Pancreas (tissue), 10 donors: Measurements from ENCODE around the gene MBD5. TPM values are rescaled to one million over a fixed set of nuclear protein-coding genes. Genes with fewer than 3 reads are reported as not detected.

ENCODE experiments used
- ATAC-seq, 4 donors: fragments of 200-7000 bp; cut with Tn5 transposase; one replicate each; pipeline versions ENCODE4 v1.8.0 to v1.9.1; 2020; ENCODE audit warnings: mild to moderate bottlenecking in 4 of 4, moderate library complexity in 4 of 4
- DNase-seq, 6 donors: peaks; one replicate each; pipeline ENCODE4 v3.0.0-alpha.2; 2020
- FAIRE-seq: peaks from 2 replicates; lab custom pipeline; 2012; peaks lifted over from hg19 to GRCh38; lab: Jason Lieb, UNC
- H3K27ac ChIP-seq, 4 donors: fragments of 200-600 bp; sonication (generic); 1 replicate in 3 of 4; 2 replicates in 1 of 4; pipeline versions ENCODE4 v1.5.0 to v1.8.0; 2020
- H3K27me3 ChIP-seq, 4 donors: fragments of 200-600 bp; one replicate each; pipeline ENCODE4 v1.8.0; 2021
- H3K36me3 ChIP-seq, 3 donors: fragments of 200-600 bp; sonication (generic) in 1 of 3; one replicate each; pipeline versions ENCODE4 v1.5.0 to v1.8.0; 2020 to 2021
- H3K4me1 ChIP-seq, 3 donors: fragments of 200-600 bp; one replicate each; pipeline ENCODE4 v1.8.0; 2021
- H3K4me3 ChIP-seq, 4 donors: fragments of 200-600 bp; sonication (generic) in 2 of 4; one replicate each; pipeline versions ENCODE4 v1.5.0 to v1.8.0; 2020 to 2021
- H3K9me3 ChIP-seq, 4 donors: fragments of 200-600 bp; one replicate each; pipeline ENCODE4 v1.8.0; 2021
- WGBS, 2 donors: extraction: QIAGEN DNeasy Blood & Tissue Kit; methylation state at CpG; one replicate each; pipeline ENCODE4 v1.1.7; 2013; 5-methylcytosine and 5-hydroxymethylcytosine counted together
- intact Hi-C, 3 donors: fragments of 100-400 bp; cut with DNase I; formaldehyde crosslinking; loops; one replicate each; pipeline versions ENCODE4 v1.11.1 to v1.14.2; 2022
- polyA plus RNA-seq, 2 donors: library from polyadenylated mRNA; stranded (reverse); fragments of 200-250 nt; gene quantifications; one replicate each; pipeline ENCODE4 v1.2.3, GENCODE V29; 2013
- total RNA-seq, 6 donors: library from RNA; stranded (reverse); fragmentation: NEBNext Ultra II Directional in 4 of 6; extraction: Animal tissue kit (Norgen Biotek cat#: 25700) in 4 of 6; gene quantifications; one replicate each; pipeline versions ENCODE4 v1.2.1 to v1.2.4, GENCODE V29; 2021 to 2023
- TF ChIP-seq, protein P1 (sequence below), 4 donors: fragments of 200-600 bp; sonication (generic) in 3 of 4; IDR thresholded peaks; one replicate each; pipeline versions ENCODE4 v1.5.0 to v1.8.0; 2021; ENCODE audit warnings: antibody characterized with exemption in 4 of 4
- donor health status: healthy with polysubstance abuse.
- donor health status: DM: no; HTN: no; CAD: no; lungs with moderate emphysema.
- donor health status: DM: no; HTN: no; CAD: no.
- donor health status: control.
- donor health status: control.
- donor health status: Bipolar disorder and iron deficiency.
- donor health status: DM: yes; HTN: yes; CAD: no.
- donor health status: DM: no; HTN: no; CAD: no.
- donor health status: DM: no; HTN: no; CAD: no.
- donor health status: DM: yes; HTN: yes; CAD: no.

Gene MBD5
- total and polyA plus RNA-seq, 8 donors = 4.5 to 27.4 (median 12.8) TPM

DNA sequence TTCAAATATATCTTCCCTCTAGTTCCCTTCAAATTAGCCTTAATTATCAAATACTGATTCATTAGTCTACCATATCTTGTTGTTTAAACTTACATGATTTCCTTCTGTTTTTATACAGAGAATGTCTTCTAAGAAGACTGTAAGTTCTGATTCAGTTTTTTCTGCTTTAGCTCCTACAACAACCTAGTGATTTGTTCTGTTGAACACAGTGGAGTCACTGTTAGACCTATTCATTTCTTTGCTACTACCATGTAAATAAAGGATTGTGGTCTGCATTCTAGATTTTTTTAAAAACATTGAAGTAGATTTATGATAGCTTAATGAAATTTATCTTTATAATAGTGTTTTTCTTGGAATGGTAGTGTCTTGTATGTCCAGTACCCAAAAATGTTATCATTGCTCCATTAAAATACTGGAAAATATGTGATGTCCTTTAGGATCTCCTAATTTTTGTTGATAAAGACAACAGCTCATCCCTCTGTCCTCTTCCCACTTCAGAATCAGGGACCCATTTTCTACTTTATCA, 146.4 kb downstream of the MBD5 start:
- Histone ChIP-seq H3K4me1 (peaks cover 0 to 14% (median 0%) of the 10 kb centered on the region in 3 donors), H3K4me3 (no peak overlapping the region), H3K27ac (no peak overlapping the region), H3K27me3 (no peaks in the 10 kb centered on the region), H3K9me3 (no peaks in the 10 kb centered on the region), H3K36me3 (no peaks in the 10 kb centered on the region)
- TF ChIP-seq, protein P1, sequence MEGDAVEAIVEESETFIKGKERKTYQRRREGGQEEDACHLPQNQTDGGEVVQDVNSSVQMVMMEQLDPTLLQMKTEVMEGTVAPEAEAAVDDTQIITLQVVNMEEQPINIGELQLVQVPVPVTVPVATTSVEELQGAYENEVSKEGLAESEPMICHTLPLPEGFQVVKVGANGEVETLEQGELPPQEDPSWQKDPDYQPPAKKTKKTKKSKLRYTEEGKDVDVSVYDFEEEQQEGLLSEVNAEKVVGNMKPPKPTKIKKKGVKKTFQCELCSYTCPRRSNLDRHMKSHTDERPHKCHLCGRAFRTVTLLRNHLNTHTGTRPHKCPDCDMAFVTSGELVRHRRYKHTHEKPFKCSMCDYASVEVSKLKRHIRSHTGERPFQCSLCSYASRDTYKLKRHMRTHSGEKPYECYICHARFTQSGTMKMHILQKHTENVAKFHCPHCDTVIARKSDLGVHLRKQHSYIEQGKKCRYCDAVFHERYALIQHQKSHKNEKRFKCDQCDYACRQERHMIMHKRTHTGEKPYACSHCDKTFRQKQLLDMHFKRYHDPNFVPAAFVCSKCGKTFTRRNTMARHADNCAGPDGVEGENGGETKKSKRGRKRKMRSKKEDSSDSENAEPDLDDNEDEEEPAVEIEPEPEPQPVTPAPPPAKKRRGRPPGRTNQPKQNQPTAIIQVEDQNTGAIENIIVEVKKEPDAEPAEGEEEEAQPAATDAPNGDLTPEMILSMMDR (IDR thresholded peaks at IDR 0.05) = no peak
- ATAC-seq (no peak), DNase-seq (no peak), FAIRE-seq (no peak)
- intact Hi-C loops = no loop called here

DNA sequence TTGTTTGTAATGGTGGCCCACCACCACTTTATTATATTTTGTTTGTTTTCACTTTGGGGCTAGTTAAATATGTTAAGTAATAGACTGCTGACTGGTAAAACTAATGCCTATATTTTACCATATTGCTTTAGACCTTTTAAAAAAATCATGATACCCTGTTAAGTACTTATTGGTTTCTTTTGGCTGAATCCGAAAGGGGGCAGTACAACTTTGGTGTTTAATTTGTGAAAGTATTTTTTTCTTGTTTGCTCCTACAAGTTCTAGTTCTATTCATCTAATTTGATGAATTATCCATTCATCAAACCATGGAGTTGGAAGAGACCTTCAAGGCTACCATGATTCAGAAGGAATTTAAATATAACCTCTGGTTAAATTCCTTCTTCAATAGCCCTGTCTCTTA, 147.0 kb downstream of the MBD5 start:
- H3K4me1 ChIP-seq = peaks cover 0 to 14% (median 0%) of the 10 kb centered on the region in 3 donors
- intact Hi-C loops = no loop called here
- FAIRE-seq = no peak
- no peak for ATAC-seq
- TF ChIP-seq, protein P1 (IDR thresholded peaks at IDR 0.05) = no peak
- H3K27me3 ChIP-seq = no peaks in the 10 kb centered on the region
- H3K9me3 ChIP-seq = no peaks in the 10 kb centered on the region
- no peak for DNase-seq
- no peak overlapping the region for H3K4me3 ChIP-seq
- H3K27ac ChIP-seq = no peak overlapping the region
- no peaks in the 10 kb centered on the region for H3K36me3 ChIP-seq
- WGBS, 2 donors = 93 to 100% methylated on average over 1 of the region's 1 CpG

DNA sequence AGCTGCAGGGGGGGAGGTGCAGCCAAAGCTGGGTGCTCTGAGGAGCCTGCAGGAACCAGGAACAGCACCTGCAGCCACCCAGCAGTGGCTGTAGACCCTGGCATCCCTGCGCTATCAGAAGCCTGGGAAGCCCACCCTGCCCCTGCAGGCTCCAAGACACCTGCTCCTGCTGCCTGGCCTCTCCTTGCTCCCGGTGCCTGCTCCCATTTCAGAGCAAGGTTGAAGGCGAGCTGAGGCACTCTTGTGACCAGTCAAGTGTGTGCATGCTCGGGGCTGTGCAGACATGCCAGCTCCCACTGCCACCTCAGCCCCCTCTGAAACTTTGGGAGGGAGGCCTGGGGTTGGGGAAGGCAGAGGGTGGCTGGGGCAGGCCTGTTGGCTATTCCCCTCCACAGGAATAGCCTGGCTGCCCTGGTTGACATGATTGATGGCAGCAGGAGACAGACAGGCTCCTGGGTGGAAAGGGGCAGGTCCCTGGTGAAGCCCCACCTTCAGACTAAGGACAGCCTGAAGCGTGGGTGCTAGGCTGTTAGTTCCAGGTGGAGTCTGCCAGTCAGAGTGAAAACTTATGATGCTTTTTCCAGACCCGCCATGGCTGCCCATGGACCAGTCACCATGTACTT, 151.4 kb downstream of the MBD5 start:
- intact Hi-C loops = no loop called here
- Histone ChIP-seq H3K4me3 (no peak overlapping the region), H3K36me3 (no peaks in the 10 kb centered on the region), H3K4me1 (no peaks in the 10 kb centered on the region), H3K9me3 (no peaks in the 10 kb centered on the region), H3K27ac (no peak overlapping the region), H3K27me3 (no peaks in the 10 kb centered on the region)
- no peak for ATAC-seq
- FAIRE-seq = no peak
- 95 to 100% methylated on average over 6 of the region's 6 CpGs for WGBS, 2 donors
- TF ChIP-seq, protein P1 (IDR thresholded peaks at IDR 0.05) = no peak
- DNase-seq = peak in 1 of 6 donors; percentile 40

DNA sequence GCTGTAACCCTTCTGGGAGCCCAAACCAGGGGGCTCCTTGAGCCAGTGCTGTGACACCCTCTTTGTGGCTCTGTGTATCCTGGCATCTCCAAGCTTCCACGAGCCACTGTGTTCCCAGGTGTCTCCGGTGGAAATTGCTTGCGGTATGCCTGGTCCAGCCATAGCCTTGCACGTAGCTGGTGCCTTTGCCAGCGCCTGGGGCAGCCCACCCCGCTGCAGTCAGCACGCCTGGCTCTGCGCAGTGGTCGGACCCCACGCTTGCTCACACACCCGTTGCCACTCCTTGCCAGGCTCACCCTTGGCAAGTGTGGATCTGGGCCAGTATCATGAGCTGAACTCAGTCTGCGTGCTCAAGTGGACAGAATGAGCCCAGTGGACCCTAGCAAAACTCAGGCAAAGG, 152.3 kb downstream of the MBD5 start:
- Histone ChIP-seq H3K36me3 (no peaks in the 10 kb centered on the region), H3K4me1 (no peaks in the 10 kb centered on the region), H3K27ac (no peak overlapping the region), H3K9me3 (no peaks in the 10 kb centered on the region), H3K27me3 (no peaks in the 10 kb centered on the region), H3K4me3 (no peak overlapping the region)
- 98 to 100% methylated on average over 12 of the region's 12 CpGs for WGBS, 2 donors
- peak in 1 of 6 donors; percentile 49 for DNase-seq
- no peak for ATAC-seq
- intact Hi-C loops = no loop called here
- TF ChIP-seq, protein P1 (IDR thresholded peaks at IDR 0.05) = no peak
- no peak for FAIRE-seq

DNA sequence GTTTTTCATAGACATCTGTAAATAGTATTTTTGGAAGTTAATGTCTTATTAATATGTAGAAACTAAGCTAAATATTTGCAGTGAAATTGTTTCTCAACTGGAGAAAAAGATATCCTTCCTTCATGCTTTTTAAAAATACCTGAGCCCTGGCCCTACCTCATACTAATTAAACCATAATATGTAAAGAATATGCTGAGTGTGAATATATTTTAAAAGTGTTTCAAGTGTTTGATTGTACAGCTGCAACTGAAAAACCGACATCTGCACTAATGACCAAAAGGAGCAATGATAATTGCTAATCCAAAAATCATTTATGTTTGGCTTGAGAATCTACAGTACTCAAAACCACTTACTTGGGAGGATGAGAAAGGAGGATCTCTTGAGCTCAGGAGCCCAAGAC, 156.7 kb downstream of the MBD5 start:
- Histone ChIP-seq H3K27me3 (no peaks in the 10 kb centered on the region), H3K4me1 (no peaks in the 10 kb centered on the region), H3K4me3 (no peak overlapping the region), H3K36me3 (peaks cover 0 to 5% (median 4%) of the 10 kb centered on the region in 3 donors), H3K9me3 (no peaks in the 10 kb centered on the region), H3K27ac (no peak overlapping the region)
- FAIRE-seq = no peak
- ATAC-seq = no peak
- TF ChIP-seq, protein P1 (IDR thresholded peaks at IDR 0.05) = no peak
- 81 to 90% methylated on average over 1 of the region's 1 CpG for WGBS, 2 donors
- no peak for DNase-seq
- intact Hi-C loops = no loop called here
